Head of caudate nucleus (tissue), 42 donors: ENCODE measurements around the gene RBM23.
"Not testable (repeated sequence)": the region's sequence is repeated elsewhere in the genome, so short reads cannot be mapped to it uniquely, and the experiment has no call there.

ENCODE experiments used
- DNase-seq, 42 donors: peaks; one replicate each; pipeline versions ENCODE4 v3.0.0 to v3.0.0-alpha.2; 2020 to 2021; ENCODE audit warnings: mixed read lengths in 7 of 42
- intact Hi-C: fragments of 100-400 bp; cut with DNase I; formaldehyde crosslinking; loops from one replicate; pipeline ENCODE4 v1.15.0; 2022

Gene RBM23

DNA sequence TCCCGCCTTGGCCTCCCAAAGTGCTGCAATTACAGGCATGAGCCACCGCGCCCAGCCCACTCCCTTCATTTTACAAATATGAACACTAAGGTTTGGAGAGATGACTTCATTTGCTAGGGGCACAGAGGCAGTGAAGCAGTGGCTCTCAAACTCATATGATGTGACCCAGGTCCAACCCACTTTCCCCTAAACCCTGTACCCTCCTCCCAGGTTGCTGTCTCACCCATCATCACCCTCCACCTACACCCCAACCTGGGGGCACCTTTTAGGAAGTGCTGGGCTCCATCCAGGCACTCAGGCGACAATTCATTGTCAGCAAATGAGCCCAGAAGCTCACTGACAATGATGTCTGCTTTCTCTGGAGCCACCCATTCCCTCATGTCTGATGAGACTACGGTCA lies 4.8 kb upstream of the RBM23 start:
- intact Hi-C loops, result no loop called here
- no peak for DNase-seq

DNA sequence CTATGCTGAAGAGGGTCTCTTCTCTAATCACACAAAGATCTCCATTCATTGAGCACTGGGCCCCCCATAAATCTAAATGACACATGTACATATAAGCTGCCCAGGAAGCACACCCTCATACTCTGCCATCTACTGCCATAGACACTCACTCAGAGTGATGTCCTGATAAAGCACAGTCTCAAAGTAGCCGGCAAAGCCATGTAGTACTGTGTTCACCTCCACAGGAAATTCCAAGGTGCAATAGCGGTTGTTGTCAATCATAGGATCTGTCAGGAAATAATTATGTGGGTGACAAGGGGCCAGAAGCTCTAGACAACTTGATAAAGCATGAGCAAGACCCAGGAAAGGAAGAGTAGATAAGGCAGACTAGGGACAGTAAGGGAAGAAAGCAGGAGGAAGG lies 3.3 kb upstream of the RBM23 start:
- DNase-seq, result no peak
- intact Hi-C loops, result no loop called here

DNA sequence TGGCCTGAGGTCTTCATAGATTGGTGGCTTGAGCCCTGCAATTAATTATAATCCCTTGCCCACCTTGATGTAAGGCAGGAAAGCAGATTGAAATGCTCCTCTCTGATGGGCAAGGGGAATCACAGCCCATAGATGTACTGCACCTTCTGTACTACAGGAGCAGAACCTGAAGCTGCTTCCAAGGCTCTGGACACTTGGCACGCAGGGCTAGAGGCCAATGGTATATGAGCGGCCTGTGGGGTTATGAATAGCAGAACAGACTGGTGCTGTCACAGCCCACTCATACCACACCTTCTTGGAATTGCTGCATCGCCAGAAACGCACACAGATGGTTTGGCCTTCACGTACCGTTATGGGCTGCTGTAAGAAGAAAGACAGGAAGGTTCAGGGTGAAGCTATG lies 1.7 kb upstream of the RBM23 start:
- no peak for DNase-seq
- intact Hi-C loops, result no loop called here

GRCh38 chr14:22919601-22919921 lies 612 bp upstream of the RBM23 start:
- no peak for DNase-seq
- intact Hi-C loops, result loop anchor here (1.0 kb wide), 1 partner anchor 10 kb away; the partner anchor contains the start of gene PRMT5

DNA sequence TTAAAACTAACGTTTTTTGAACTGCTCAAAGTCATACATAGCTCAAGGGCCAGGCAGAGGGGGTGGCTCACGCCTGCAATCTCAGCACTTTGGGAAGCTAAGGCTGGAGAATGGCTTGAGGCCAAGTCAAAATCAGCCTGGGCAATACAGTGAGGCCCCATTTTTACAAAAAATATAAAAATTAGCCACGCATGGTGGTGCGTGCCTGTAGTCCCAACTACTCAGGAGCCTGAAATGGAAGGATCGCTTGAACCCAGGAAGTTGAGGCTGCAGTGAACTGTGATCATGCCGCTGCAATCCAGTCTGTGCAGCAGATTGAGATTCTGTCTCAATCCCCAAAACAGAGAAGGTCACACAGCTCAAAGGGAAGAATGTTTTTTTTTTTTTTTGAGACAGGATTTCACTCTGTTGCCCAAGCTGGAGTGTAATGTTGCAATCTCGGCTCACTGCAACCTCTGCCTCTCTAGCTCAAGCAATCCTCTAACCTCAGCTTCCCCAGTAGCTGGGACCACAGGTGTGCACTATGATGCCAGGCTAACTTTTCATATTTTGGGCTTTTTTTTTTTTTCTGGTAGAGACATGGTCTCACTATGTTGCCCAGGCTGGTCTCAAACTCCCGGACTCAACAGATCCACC lies 2.9 kb downstream of the RBM23 start:
- intact Hi-C loops, result no loop called here
- no peak for DNase-seq

DNA sequence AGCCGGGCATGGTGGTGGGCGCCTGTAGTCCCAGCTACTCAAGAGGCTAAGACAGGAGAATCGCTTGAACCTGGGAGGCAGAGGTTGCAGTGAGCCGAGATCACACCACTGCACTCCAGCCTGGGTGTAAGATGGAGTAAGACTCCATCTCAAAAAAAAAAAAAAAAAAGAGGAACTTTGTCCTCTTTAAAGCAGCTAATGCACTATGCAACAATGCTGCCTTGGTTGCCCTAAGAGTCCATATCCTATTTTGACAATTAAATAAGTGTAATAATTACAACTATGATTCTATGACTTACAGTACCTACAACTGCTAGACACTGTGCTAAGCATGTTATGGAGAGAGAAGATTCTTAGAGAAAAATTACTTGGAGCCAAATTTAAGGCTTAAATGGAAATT lies 4.1 kb downstream of the RBM23 start:
- intact Hi-C loops, DNase-seq: not testable (repeated sequence)

- no peak for DNase-seq
- intact Hi-C loops, result no loop called here
These were observed 8.0 kb downstream of the RBM23 start for GRCh38 chr14:22910916-22911315.

GRCh38 chr14:22908601-22909000 lies 10.3 kb downstream of the RBM23 start:
- intact Hi-C loops, result loop anchor here (10.0 kb wide), 1 partner anchor 74 kb away; the partner anchor contains the start of gene MMP14
- no peak for DNase-seq

GRCh38 chr14:22907429-22907828 lies 11.5 kb downstream of the RBM23 start:
- intact Hi-C loops, result loop anchor here (10.0 kb wide), 1 partner anchor 73 kb away; the partner anchor contains the start of gene MMP14
- no peak for DNase-seq

- intact Hi-C loops, result loop anchor here (10.0 kb wide), 1 partner anchor 71 kb away; the partner anchor contains the start of gene MMP14
- no peak for DNase-seq
These were observed 12.9 kb downstream of the RBM23 start for GRCh38 chr14:22906073-22906472.

GRCh38 chr14:22905627-22906026 lies 13.3 kb downstream of the RBM23 start:
- intact Hi-C loops, result loop anchor here (10.0 kb wide), 1 partner anchor 71 kb away; the partner anchor contains the start of gene MMP14
- DNase-seq, result no peak

- intact Hi-C loops, result loop anchor here (10.0 kb wide), 1 partner anchor 69 kb away; the partner anchor contains the start of gene MMP14
These were observed 15.2 kb downstream of the RBM23 start for GRCh38 chr14:22903742-22904087.

DNA sequence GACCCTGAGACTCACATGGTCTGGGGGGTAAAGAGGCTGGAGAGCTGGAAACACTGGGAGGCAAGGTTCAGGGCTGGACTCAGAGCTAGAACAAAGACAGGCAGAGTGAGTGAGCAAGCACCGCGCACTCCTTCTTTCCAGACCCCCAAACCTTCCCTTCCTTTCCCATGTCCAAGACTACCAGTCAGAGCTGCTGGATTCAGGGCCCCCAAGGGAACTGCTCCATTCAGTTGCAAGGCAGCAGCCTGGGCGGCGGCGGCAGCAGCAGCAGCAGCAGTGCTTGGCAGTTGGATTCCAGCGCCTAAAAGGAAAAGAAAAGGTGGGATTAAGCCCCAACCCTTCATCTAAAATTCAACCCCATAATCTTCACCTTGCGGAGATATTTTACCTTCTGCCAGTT lies 17.1 kb downstream of the RBM23 start:
- no peak for DNase-seq
- intact Hi-C loops, result loop anchor here (10.0 kb wide), 1 partner anchor 67 kb away; the partner anchor contains the start of gene MMP14

More at GRCh38 chr14:22903742-22904087, 15.2 kb downstream of the RBM23 start:
- no peak for DNase-seq

GRCh38 chr14:22900081-22900799 lies 18.7 kb downstream of the RBM23 start:
- intact Hi-C loops, result loop anchor here (10.0 kb wide), 1 partner anchor 65 kb away; the partner anchor contains the start of gene MMP14
- DNase-seq, result peak in 13 of 42 donors; percentile 43 to 71 (median 55)

GRCh38 chr14:22898302-22899090 lies 20.5 kb downstream of the RBM23 start:
- DNase-seq, result peak in 3 of 42 donors; percentile 34 to 56 (median 36)
- intact Hi-C loops, result no loop called here

- intact Hi-C loops, result no loop called here
These were observed 21.6 kb downstream of the RBM23 start for GRCh38 chr14:22897357-22897756.

DNA sequence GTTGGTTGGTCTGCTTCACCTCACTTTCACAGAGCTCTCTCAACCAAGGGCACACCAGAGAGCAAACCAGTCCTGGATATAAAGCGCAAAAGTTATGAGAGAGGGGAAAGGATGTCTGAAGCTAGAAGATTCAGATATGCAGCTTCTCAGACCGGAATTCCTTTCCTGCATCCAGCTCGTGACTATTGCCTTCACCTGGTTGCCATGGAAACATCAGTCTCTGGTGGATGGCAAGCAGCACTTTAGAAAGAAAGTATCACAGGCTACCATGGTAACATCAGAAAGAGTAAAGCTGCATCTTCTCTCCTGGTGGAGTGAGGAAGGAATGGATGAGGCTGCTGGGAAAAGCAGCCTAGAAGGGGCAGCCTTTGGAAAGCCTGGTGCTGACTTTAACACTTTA lies 22.2 kb downstream of the RBM23 start:
- DNase-seq, result peak in 21 of 42 donors; percentile 23 to 78 (median 49)

More at GRCh38 chr14:22897357-22897756, 21.6 kb downstream of the RBM23 start:
- DNase-seq, result no peak

DNA sequence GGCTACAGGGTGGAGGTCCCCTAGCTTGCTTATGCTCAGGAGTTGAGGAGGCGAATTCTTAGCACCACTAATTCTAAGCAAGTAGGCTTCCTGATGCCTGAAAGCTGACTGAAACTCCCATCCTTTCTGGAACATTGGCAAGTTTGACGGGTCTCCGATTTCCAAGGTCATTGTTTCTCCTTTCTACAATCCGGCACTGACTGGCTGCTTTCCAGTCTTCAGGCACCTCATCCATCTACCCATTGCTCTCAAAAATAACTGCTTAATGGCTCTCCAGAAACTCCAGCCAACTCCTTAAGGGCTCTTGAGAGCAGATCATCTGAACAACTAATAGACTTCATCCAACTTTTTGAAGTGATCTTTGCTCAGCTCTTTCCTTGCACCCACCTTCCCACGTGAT lies 22.6 kb downstream of the RBM23 start:
- DNase-seq, result no peak
- intact Hi-C loops, result no loop called here

More for the DNA sequence above, 22.2 kb downstream of the RBM23 start:
- intact Hi-C loops, result no loop called here

DNA sequence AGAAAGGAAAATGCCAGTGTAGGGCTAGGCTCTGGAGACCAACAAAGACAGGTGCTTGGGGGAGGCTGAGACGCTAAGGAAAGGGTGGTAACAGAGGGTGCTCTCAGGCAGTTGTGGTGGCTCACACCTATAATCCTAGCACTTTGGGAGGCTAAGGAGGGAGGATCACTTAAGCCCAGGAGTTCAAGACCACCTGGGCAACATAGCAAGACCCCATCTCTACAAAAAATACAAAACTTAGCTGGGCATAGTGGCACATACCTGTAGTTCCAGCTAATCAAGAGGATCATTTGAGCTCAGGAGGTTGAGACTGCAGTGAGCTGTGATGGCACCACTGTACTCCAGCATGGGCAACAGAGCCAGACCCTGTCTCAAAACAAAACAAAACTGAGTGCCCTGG lies 23.5 kb downstream of the RBM23 start:
- DNase-seq, result no peak
- intact Hi-C loops, result no loop called here

GRCh38 chr14:22893706-22894105 lies 25.2 kb downstream of the RBM23 start:
- intact Hi-C loops, result no loop called here
- no peak for DNase-seq
